Stimulated activated naive CD8-positive, alpha-beta T cell treated with anti-CD3 and anti-CD28 coated beads, Interleukin-15, Interleukin-2, amounts not matched to agents 100 ng/mL and 50 ng/mL, for 24 hours (primary cell): Measurements from ENCODE around the gene SLC35F4.

ENCODE experiments used
- H3K27ac Mint-ChIP-seq: one replicate; pipeline ENCODE4 v1.8.0; 2021; ENCODE audit warnings: mild to moderate bottlenecking, mixed read lengths
- H3K27me3 Mint-ChIP-seq: one replicate; pipeline ENCODE4 v1.8.0; 2021; ENCODE audit warnings: mixed read lengths
- H3K36me3 Mint-ChIP-seq: one replicate; pipeline ENCODE4 v1.8.0; 2021; ENCODE audit warnings: low read depth, mixed read lengths
- H3K4me1 Mint-ChIP-seq: one replicate; pipeline ENCODE4 v1.8.0; 2021; ENCODE audit warnings: low read depth, mixed read lengths
- H3K4me3 Mint-ChIP-seq: one replicate; pipeline ENCODE4 v1.8.0; 2021; ENCODE audit warnings: mild to moderate bottlenecking, mixed read lengths
- H3K9me3 Mint-ChIP-seq: one replicate; pipeline ENCODE4 v1.8.0; 2021; ENCODE audit warnings: mixed read lengths

The SLC35F4 gene

GRCh38 chr14:57865403-57866198, at the start of gene SLC35F4:
SLC35F4 (minus strand) TSS chr14:57866092.
- H3K36me3 Mint-ChIP-seq: no peaks in the 10 kb centered on the region
- H3K9me3 Mint-ChIP-seq: no peaks in the 10 kb centered on the region
- H3K4me1 Mint-ChIP-seq: no peaks in the 10 kb centered on the region
- H3K4me3 Mint-ChIP-seq: no peak within 1 kb of the TSS
- no peak within 1 kb of the TSS for H3K27ac Mint-ChIP-seq
- H3K27me3 Mint-ChIP-seq: peaks cover 39% of the 10 kb centered on the region

- Mint-ChIP-seq H3K9me3 (peaks cover 4% of the 10 kb centered on the region), H3K36me3 (no peaks in the 10 kb centered on the region), H3K4me1 (no peaks in the 10 kb centered on the region), H3K27me3 (peaks cover 3% of the 10 kb centered on the region), H3K27ac (no peak overlapping the region), H3K4me3 (no peak overlapping the region)
Measured at GRCh38 chr14:57909626-57910025, 43.7 kb upstream of the SLC35F4 start.

GRCh38 chr14:57903954-57904353, 38.1 kb upstream of the SLC35F4 start:
- H3K36me3 Mint-ChIP-seq: no peaks in the 10 kb centered on the region
- no peak overlapping the region for H3K27ac Mint-ChIP-seq
- no peaks in the 10 kb centered on the region for H3K27me3 Mint-ChIP-seq
- H3K9me3 Mint-ChIP-seq: no peaks in the 10 kb centered on the region
- no peak overlapping the region for H3K4me3 Mint-ChIP-seq
- no peaks in the 10 kb centered on the region for H3K4me1 Mint-ChIP-seq

- Mint-ChIP-seq H3K9me3 (peaks cover 4% of the 10 kb centered on the region), H3K4me3 (no peak overlapping the region), H3K27ac (no peak overlapping the region), H3K36me3 (no peaks in the 10 kb centered on the region), H3K4me1 (no peaks in the 10 kb centered on the region), H3K27me3 (peaks cover 13% of the 10 kb centered on the region)
Measured at GRCh38 chr14:57898837-57899572, 33.1 kb upstream of the SLC35F4 start.

GRCh38 chr14:57897144-57897748, 31.4 kb upstream of the SLC35F4 start:
- H3K4me1 Mint-ChIP-seq: no peaks in the 10 kb centered on the region
- H3K4me3 Mint-ChIP-seq: no peak overlapping the region
- H3K27ac Mint-ChIP-seq: no peak overlapping the region
- H3K36me3 Mint-ChIP-seq: no peaks in the 10 kb centered on the region
- H3K27me3 Mint-ChIP-seq: peaks cover 13% of the 10 kb centered on the region
- peaks cover 4% of the 10 kb centered on the region for H3K9me3 Mint-ChIP-seq

- Mint-ChIP-seq H3K4me3 (no peak overlapping the region), H3K27ac (no peak overlapping the region), H3K9me3 (no peaks in the 10 kb centered on the region), H3K36me3 (no peaks in the 10 kb centered on the region), H3K4me1 (no peaks in the 10 kb centered on the region), H3K27me3 (no peaks in the 10 kb centered on the region)
Measured at GRCh38 chr14:57889245-57889644, 23.4 kb upstream of the SLC35F4 start.

- peaks cover 14% of the 10 kb centered on the region for H3K27me3 Mint-ChIP-seq
- no peak overlapping the region for H3K4me3 Mint-ChIP-seq
- H3K4me1 Mint-ChIP-seq: no peaks in the 10 kb centered on the region
- no peaks in the 10 kb centered on the region for H3K9me3 Mint-ChIP-seq
- H3K36me3 Mint-ChIP-seq: no peaks in the 10 kb centered on the region
- no peak overlapping the region for H3K27ac Mint-ChIP-seq
Measured at GRCh38 chr14:57884175-57884574, 18.3 kb upstream of the SLC35F4 start.

- H3K36me3 Mint-ChIP-seq: no peaks in the 10 kb centered on the region
- no peak overlapping the region for H3K4me3 Mint-ChIP-seq
- H3K9me3 Mint-ChIP-seq: peaks cover 5% of the 10 kb centered on the region
Measured at GRCh38 chr14:57883061-57883460, 17.2 kb upstream of the SLC35F4 start.

GRCh38 chr14:57879516-57879915, 13.6 kb upstream of the SLC35F4 start:
- H3K4me3 Mint-ChIP-seq: no peak overlapping the region
- H3K4me1 Mint-ChIP-seq: no peaks in the 10 kb centered on the region
- peaks cover 7% of the 10 kb centered on the region for H3K9me3 Mint-ChIP-seq
- H3K27me3 Mint-ChIP-seq: peaks cover 14% of the 10 kb centered on the region
- no peak overlapping the region for H3K27ac Mint-ChIP-seq
- no peaks in the 10 kb centered on the region for H3K36me3 Mint-ChIP-seq

More at GRCh38 chr14:57883061-57883460, 17.2 kb upstream of the SLC35F4 start:
- no peak overlapping the region for H3K27ac Mint-ChIP-seq
- H3K4me1 Mint-ChIP-seq: no peaks in the 10 kb centered on the region
- peaks cover 14% of the 10 kb centered on the region for H3K27me3 Mint-ChIP-seq

GRCh38 chr14:57875985-57876384, 10.1 kb upstream of the SLC35F4 start:
- H3K4me3 Mint-ChIP-seq: no peak overlapping the region
- no peaks in the 10 kb centered on the region for H3K4me1 Mint-ChIP-seq
- H3K36me3 Mint-ChIP-seq: no peaks in the 10 kb centered on the region
- no peak overlapping the region for H3K27ac Mint-ChIP-seq
- H3K27me3 Mint-ChIP-seq: peaks cover 15% of the 10 kb centered on the region
- peaks cover 7% of the 10 kb centered on the region for H3K9me3 Mint-ChIP-seq

- Mint-ChIP-seq H3K36me3 (no peaks in the 10 kb centered on the region), H3K9me3 (peaks cover 7% of the 10 kb centered on the region), H3K4me3 (no peak overlapping the region), H3K27ac (no peak overlapping the region), H3K4me1 (no peaks in the 10 kb centered on the region), H3K27me3 (peaks cover 17% of the 10 kb centered on the region)
Measured at GRCh38 chr14:57875296-57875695, 9.4 kb upstream of the SLC35F4 start.

- H3K36me3 Mint-ChIP-seq: no peaks in the 10 kb centered on the region
- H3K27me3 Mint-ChIP-seq: peaks cover 30% of the 10 kb centered on the region
- H3K27ac Mint-ChIP-seq: no peak overlapping the region
- no peaks in the 10 kb centered on the region for H3K9me3 Mint-ChIP-seq
- no peaks in the 10 kb centered on the region for H3K4me1 Mint-ChIP-seq
- H3K4me3 Mint-ChIP-seq: no peak overlapping the region
Measured at GRCh38 chr14:57871459-57872080, 5.7 kb upstream of the SLC35F4 start.

- H3K9me3 Mint-ChIP-seq: no peaks in the 10 kb centered on the region
- H3K4me1 Mint-ChIP-seq: no peaks in the 10 kb centered on the region
- H3K27me3 Mint-ChIP-seq: peaks cover 36% of the 10 kb centered on the region
- H3K4me3 Mint-ChIP-seq: no peak overlapping the region
- H3K27ac Mint-ChIP-seq: no peak overlapping the region
- no peaks in the 10 kb centered on the region for H3K36me3 Mint-ChIP-seq
Measured at GRCh38 chr14:57870686-57871457, 5.0 kb upstream of the SLC35F4 start.

GRCh38 chr14:57869617-57870016, 3.7 kb upstream of the SLC35F4 start:
- H3K36me3 Mint-ChIP-seq: no peaks in the 10 kb centered on the region
- no peaks in the 10 kb centered on the region for H3K9me3 Mint-ChIP-seq
- H3K4me1 Mint-ChIP-seq: no peaks in the 10 kb centered on the region
- H3K27ac Mint-ChIP-seq: no peak overlapping the region
- no peak overlapping the region for H3K4me3 Mint-ChIP-seq
- peaks cover 36% of the 10 kb centered on the region for H3K27me3 Mint-ChIP-seq
